ENCODE results near the gene CSMD2. TPM values are rescaled to one million over a fixed set of nuclear protein-coding genes. Genes with fewer than 3 reads are reported as not detected.

CSMD2 gene
- total and polyA plus RNA-seq, 2 of the 8 experiments (the other 6 are each of a cell fraction or from before 2014, with no cell fraction given) = 7.0 to 14.7 TPM

- TF ChIP-seq, protein P1, sequence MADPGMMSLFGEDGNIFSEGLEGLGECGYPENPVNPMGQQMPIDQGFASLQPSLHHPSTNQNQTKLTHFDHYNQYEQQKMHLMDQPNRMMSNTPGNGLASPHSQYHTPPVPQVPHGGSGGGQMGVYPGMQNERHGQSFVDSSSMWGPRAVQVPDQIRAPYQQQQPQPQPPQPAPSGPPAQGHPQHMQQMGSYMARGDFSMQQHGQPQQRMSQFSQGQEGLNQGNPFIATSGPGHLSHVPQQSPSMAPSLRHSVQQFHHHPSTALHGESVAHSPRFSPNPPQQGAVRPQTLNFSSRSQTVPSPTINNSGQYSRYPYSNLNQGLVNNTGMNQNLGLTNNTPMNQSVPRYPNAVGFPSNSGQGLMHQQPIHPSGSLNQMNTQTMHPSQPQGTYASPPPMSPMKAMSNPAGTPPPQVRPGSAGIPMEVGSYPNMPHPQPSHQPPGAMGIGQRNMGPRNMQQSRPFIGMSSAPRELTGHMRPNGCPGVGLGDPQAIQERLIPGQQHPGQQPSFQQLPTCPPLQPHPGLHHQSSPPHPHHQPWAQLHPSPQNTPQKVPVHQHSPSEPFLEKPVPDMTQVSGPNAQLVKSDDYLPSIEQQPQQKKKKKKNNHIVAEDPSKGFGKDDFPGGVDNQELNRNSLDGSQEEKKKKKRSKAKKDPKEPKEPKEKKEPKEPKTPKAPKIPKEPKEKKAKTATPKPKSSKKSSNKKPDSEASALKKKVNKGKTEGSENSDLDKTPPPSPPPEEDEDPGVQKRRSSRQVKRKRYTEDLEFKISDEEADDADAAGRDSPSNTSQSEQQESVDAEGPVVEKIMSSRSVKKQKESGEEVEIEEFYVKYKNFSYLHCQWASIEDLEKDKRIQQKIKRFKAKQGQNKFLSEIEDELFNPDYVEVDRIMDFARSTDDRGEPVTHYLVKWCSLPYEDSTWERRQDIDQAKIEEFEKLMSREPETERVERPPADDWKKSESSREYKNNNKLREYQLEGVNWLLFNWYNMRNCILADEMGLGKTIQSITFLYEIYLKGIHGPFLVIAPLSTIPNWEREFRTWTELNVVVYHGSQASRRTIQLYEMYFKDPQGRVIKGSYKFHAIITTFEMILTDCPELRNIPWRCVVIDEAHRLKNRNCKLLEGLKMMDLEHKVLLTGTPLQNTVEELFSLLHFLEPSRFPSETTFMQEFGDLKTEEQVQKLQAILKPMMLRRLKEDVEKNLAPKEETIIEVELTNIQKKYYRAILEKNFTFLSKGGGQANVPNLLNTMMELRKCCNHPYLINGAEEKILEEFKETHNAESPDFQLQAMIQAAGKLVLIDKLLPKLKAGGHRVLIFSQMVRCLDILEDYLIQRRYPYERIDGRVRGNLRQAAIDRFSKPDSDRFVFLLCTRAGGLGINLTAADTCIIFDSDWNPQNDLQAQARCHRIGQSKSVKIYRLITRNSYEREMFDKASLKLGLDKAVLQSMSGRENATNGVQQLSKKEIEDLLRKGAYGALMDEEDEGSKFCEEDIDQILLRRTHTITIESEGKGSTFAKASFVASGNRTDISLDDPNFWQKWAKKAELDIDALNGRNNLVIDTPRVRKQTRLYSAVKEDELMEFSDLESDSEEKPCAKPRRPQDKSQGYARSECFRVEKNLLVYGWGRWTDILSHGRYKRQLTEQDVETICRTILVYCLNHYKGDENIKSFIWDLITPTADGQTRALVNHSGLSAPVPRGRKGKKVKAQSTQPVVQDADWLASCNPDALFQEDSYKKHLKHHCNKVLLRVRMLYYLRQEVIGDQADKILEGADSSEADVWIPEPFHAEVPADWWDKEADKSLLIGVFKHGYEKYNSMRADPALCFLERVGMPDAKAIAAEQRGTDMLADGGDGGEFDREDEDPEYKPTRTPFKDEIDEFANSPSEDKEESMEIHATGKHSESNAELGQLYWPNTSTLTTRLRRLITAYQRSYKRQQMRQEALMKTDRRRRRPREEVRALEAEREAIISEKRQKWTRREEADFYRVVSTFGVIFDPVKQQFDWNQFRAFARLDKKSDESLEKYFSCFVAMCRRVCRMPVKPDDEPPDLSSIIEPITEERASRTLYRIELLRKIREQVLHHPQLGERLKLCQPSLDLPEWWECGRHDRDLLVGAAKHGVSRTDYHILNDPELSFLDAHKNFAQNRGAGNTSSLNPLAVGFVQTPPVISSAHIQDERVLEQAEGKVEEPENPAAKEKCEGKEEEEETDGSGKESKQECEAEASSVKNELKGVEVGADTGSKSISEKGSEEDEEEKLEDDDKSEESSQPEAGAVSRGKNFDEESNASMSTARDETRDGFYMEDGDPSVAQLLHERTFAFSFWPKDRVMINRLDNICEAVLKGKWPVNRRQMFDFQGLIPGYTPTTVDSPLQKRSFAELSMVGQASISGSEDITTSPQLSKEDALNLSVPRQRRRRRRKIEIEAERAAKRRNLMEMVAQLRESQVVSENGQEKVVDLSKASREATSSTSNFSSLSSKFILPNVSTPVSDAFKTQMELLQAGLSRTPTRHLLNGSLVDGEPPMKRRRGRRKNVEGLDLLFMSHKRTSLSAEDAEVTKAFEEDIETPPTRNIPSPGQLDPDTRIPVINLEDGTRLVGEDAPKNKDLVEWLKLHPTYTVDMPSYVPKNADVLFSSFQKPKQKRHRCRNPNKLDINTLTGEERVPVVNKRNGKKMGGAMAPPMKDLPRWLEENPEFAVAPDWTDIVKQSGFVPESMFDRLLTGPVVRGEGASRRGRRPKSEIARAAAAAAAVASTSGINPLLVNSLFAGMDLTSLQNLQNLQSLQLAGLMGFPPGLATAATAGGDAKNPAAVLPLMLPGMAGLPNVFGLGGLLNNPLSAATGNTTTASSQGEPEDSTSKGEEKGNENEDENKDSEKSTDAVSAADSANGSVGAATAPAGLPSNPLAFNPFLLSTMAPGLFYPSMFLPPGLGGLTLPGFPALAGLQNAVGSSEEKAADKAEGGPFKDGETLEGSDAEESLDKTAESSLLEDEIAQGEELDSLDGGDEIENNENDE (IDR thresholded peaks at IDR 0.05; ENCODE audit: insufficient replicate concordance, low read length) = no peak
Measured at GRCh38 chr1:34029515-34029914, 135.5 kb downstream of the CSMD2 start (continued).
